Body of pancreas (tissue), 4 donors: ENCODE results near the gene UPK3BL2.
"Not testable (repeated sequence)": the region's sequence is repeated elsewhere in the genome, so short reads cannot be mapped to it uniquely, and the experiment has no call there.

Source experiments
- POLR2A ChIP-seq, 3 donors: fragments of 450-650 bp; IDR thresholded peaks; one replicate each; pipeline ENCODE4 v1.6.1; 2016; ENCODE audit warnings: antibody characterized with exemption in 3 of 3, mild to moderate bottlenecking in 2 of 3
- TF ChIP-seq, protein P1 (sequence below), 7 experiments: fragments of 450-650 bp in 4 of 7; fragments of 200-600 bp in 3 of 7; sonication (generic) in 3 of 7; IDR thresholded peaks; one replicate each; pipeline ENCODE4 v1.5.1; 2016 to 2019; ENCODE audit warnings: antibody characterized with exemption in 7 of 7

DNA sequence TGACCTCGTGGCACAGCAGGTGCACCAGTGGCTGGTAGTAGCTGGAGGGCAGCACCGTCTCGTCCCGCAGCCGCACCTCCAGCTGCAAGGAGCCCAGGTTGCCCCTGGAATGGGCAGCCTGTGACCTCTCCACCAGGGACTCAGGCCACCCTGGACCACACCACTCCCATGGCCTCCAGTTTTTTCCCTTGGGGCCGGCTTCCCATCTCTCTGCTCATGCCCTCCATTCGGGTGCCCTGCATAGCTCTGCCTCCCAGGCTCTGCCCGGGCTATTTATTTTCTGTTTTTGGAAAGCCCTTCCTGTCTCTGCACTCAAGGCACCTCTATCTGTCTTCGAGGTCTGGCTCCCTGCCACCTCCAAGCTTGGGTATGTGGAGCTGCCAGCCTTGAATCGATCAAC is 46.6 kb downstream of the UPK3BL2 start:
- TF ChIP-seq, protein P1, sequence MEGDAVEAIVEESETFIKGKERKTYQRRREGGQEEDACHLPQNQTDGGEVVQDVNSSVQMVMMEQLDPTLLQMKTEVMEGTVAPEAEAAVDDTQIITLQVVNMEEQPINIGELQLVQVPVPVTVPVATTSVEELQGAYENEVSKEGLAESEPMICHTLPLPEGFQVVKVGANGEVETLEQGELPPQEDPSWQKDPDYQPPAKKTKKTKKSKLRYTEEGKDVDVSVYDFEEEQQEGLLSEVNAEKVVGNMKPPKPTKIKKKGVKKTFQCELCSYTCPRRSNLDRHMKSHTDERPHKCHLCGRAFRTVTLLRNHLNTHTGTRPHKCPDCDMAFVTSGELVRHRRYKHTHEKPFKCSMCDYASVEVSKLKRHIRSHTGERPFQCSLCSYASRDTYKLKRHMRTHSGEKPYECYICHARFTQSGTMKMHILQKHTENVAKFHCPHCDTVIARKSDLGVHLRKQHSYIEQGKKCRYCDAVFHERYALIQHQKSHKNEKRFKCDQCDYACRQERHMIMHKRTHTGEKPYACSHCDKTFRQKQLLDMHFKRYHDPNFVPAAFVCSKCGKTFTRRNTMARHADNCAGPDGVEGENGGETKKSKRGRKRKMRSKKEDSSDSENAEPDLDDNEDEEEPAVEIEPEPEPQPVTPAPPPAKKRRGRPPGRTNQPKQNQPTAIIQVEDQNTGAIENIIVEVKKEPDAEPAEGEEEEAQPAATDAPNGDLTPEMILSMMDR (IDR thresholded peaks at IDR 0.05), result not testable (repeated sequence)
- not testable (repeated sequence) for TF ChIP-seq POLR2A (IDR thresholded peaks at IDR 0.05)
